ENCODE data around the gene ACBD6. TPM values are rescaled to one million over a fixed set of nuclear protein-coding genes. Genes with fewer than 3 reads are reported as not detected.
"Not testable (repeated sequence)": the region's sequence is repeated elsewhere in the genome, so short reads cannot be mapped to it uniquely, and the experiment has no call there.

Gene ACBD6
- total and polyA plus RNA-seq, 2 experiments from 2014 or later: 75.7 to 88.8 TPM

- Histone ChIP-seq H3K27ac (ENCODE audit: low read depth) (no peak overlapping the region), H3K9me2 (ENCODE audit: insufficient read depth) (no peaks in the 10 kb centered on the region), H3K36me3 (ENCODE audit: insufficient read depth) (no peaks in the 10 kb centered on the region), H3K4me1 (ENCODE audit: insufficient read depth) (peaks cover 25% of the 10 kb centered on the region), H3F3A (replicated peaks; ENCODE audit: low read depth) (no peaks in the 10 kb centered on the region), H3K27me3 (ENCODE audit: insufficient read depth) (no peaks in the 10 kb centered on the region), H4K20me1 (replicated peaks; ENCODE audit: insufficient read depth) (no peaks in the 10 kb centered on the region), H3K79me2 (replicated peaks; ENCODE audit: insufficient read depth) (peaks cover 9% of the 10 kb centered on the region; the same call in 1 of the 2 replicates), H3K4me3 (no peak overlapping the region), H3K4me2 (no peak overlapping the region), H2AFZ (no peak overlapping the region)
- H3K36me3 Mint-ChIP-seq (ENCODE audit: low read depth): peaks cover 15% of the 10 kb centered on the region
- DNase-seq (ENCODE audit: low spot score) (no peak), ATAC-seq (no peak)
- H3K4me1 Mint-ChIP-seq: peaks cover 18% of the 10 kb centered on the region
- no peaks in the 10 kb centered on the region for H3K9me3 Mint-ChIP-seq
- H3K27me3 Mint-ChIP-seq (ENCODE audit: insufficient read depth, low read depth, poor library complexity): no peaks in the 10 kb centered on the region
- TF ChIP-seq ETS1 (IDR thresholded peaks at IDR 0.05) (no peak), STAT1 (IDR thresholded peaks at IDR 0.05; ENCODE audit: unreplicated experiment) (no peak), ZNF462 (CRISPR knock-in tag; IDR thresholded peaks at IDR 0.05) (no peak), ZNF114 (CRISPR knock-in tag; IDR thresholded peaks at IDR 0.05) (no peak), EZH2 (IDR thresholded peaks at IDR 0.05; ENCODE audit: low read depth, unreplicated experiment) (no peak), EZH2phosphoT487 (IDR thresholded peaks at IDR 0.05; ENCODE audit: unreplicated experiment) (no peak), CTCF (conservative IDR thresholded peaks at IDR 0.05; ENCODE audit: low read depth in 2 of 2) (no peak)
- no peak overlapping the region for H3K27ac Mint-ChIP-seq
- H3K4me3 Mint-ChIP-seq: no peak overlapping the region
Observed at GRCh38 chr1:180421614-180422013, 80.8 kb downstream of the ACBD6 start.

- Mint-ChIP-seq H3K36me3 (ENCODE audit: low read depth) (peaks cover 15% of the 10 kb centered on the region), H3K4me1 (peaks cover 14% of the 10 kb centered on the region)
- ATAC-seq; H3K4me2 ChIP-seq; H3K27ac ChIP-seq (ENCODE audit: low read depth); DNase-seq (ENCODE audit: low spot score); H3F3A ChIP-seq (replicated peaks; ENCODE audit: low read depth); H3K4me3 ChIP-seq; H3K9me2 ChIP-seq (ENCODE audit: insufficient read depth); H3K9me3 Mint-ChIP-seq; H2AFZ ChIP-seq; H3K27me3 Mint-ChIP-seq (ENCODE audit: insufficient read depth, low read depth, poor library complexity); H4K20me1 ChIP-seq (replicated peaks; ENCODE audit: insufficient read depth); H3K36me3 ChIP-seq (ENCODE audit: insufficient read depth); H3K79me2 ChIP-seq (replicated peaks; ENCODE audit: insufficient read depth); H3K27ac Mint-ChIP-seq; H3K4me3 Mint-ChIP-seq; H3K27me3 ChIP-seq (ENCODE audit: insufficient read depth): not testable (repeated sequence)
- peaks cover 21% of the 10 kb centered on the region for H3K4me1 ChIP-seq (ENCODE audit: insufficient read depth)
Observed at GRCh38 chr1:180421145-180421544, 81.2 kb downstream of the ACBD6 start.
